GM21737 (cell line): ENCODE results near the gene UMODL1.

Source experiments
- ATAC-seq: cut with Tn5 transposase; IDR thresholded peaks from one replicate; pipeline ENCODE4 v1.9.1; 2021; ENCODE audit warnings: mild to moderate bottlenecking, moderate library complexity; ENCODE audit not compliant: unreplicated experiment

The UMODL1 gene

GRCh38 chr21:42124826-42125570 lies 53.9 kb downstream of the UMODL1 start:
- no peak for ATAC-seq

GRCh38 chr21:42125571-42126544 lies 54.7 kb downstream of the UMODL1 start:
- no peak for ATAC-seq

- no peak for ATAC-seq
Measured at GRCh38 chr21:42127164-42128150, 56.3 kb downstream of the UMODL1 start.

- ATAC-seq = no peak
Measured at GRCh38 chr21:42129300-42130266, 58.5 kb downstream of the UMODL1 start.

- ATAC-seq = no peak
Measured at GRCh38 chr21:42130441-42130840, 59.3 kb downstream of the UMODL1 start.

GRCh38 chr21:42132183-42132582 lies 61.1 kb downstream of the UMODL1 start:
- ATAC-seq = no peak

GRCh38 chr21:42133131-42133530 lies 62.0 kb downstream of the UMODL1 start:
- no peak for ATAC-seq

- ATAC-seq = no peak
Measured at GRCh38 chr21:42135386-42136052, 64.4 kb downstream of the UMODL1 start.

GRCh38 chr21:42137191-42137904 lies 66.2 kb downstream of the UMODL1 start:
- no peak for ATAC-seq

GRCh38 chr21:42140196-42140934 lies 69.2 kb downstream of the UMODL1 start:
- no peak for ATAC-seq

GRCh38 chr21:42141643-42142042 lies 70.5 kb downstream of the UMODL1 start:
- no peak for ATAC-seq

GRCh38 chr21:42142141-42142540 lies 71.0 kb downstream of the UMODL1 start:
- no peak for ATAC-seq

GRCh38 chr21:42142627-42143026 lies 71.5 kb downstream of the UMODL1 start:
- ATAC-seq = no peak

GRCh38 chr21:42143111-42143510 lies 72.0 kb downstream of the UMODL1 start:
- no peak for ATAC-seq

GRCh38 chr21:42144221-42144620 lies 73.1 kb downstream of the UMODL1 start:
- no peak for ATAC-seq

GRCh38 chr21:42144679-42145568 lies 73.8 kb downstream of the UMODL1 start:
- no peak for ATAC-seq
